Activated B cell treated with CpG ODN at 0.5 μM for 24 hours (primary cell): Measurements from ENCODE around the gene ARHGEF28. TPM values are rescaled to one million over a fixed set of nuclear protein-coding genes. Genes with fewer than 3 reads are reported as not detected.

Source experiments
- ATAC-seq: fragments of 200-7000 bp; cut with Tn5 transposase; one replicate; pipeline ENCODE4 v1.10.0; 2021; ENCODE audit warnings: low read depth, mild to moderate bottlenecking, moderate library complexity
- CTCF ChIA-PET: fragments of 350-600 bp; sonication (Branson Sonifier 250); formaldehyde crosslinking; loops from one replicate; lab custom pipeline; 2021; ENCODE audit warnings: antibody characterized with exemption; lab: Charles Lee
- POLR2A ChIA-PET: fragments of 350-600 bp; sonication (Branson Sonifier 250); formaldehyde crosslinking; loops from one replicate; lab custom pipeline; 2021; ENCODE audit warnings: antibody characterized with exemption; lab: Charles Lee
- DNase-seq: peaks from one replicate; pipeline ENCODE4 v3.0.0; 2022
- H3K27ac Mint-ChIP-seq: one replicate; pipeline ENCODE4 v1.8.0; 2020; ENCODE audit warnings: mixed read lengths
- H3K27me3 Mint-ChIP-seq: one replicate; pipeline ENCODE4 v1.8.0; 2021; ENCODE audit warnings: mixed read lengths
- H3K36me3 Mint-ChIP-seq: one replicate; pipeline ENCODE4 v1.8.0; 2021; ENCODE audit warnings: low read depth, mixed read lengths
- H3K4me1 Mint-ChIP-seq: one replicate; pipeline ENCODE4 v1.8.0; 2021; ENCODE audit warnings: mixed read lengths
- H3K4me3 Mint-ChIP-seq: one replicate; pipeline ENCODE4 v1.8.0; 2020; ENCODE audit warnings: mild to moderate bottlenecking, mixed read lengths
- H3K9me3 Mint-ChIP-seq: one replicate; pipeline ENCODE4 v1.8.0; 2020; ENCODE audit warnings: mixed read lengths
- CTCF ChIP-seq: fragments of 200-600 bp; IDR thresholded peaks from one replicate; pipeline ENCODE4 v1.8.0; 2022; ENCODE audit warnings: antibody characterized with exemption, mild to moderate bottlenecking
- intact Hi-C: fragments of 100-400 bp; cut with micrococcal nuclease; formaldehyde crosslinking; loops from one replicate; pipeline ENCODE4 v1.15.1; 2024
- total RNA-seq: library from RNA; stranded (reverse); gene quantifications from 2 replicates; pipeline ENCODE4 v1.2.3, GENCODE V29; 2022

ARHGEF28 gene
- total RNA-seq, 1 donor from 2014 or later, result not detected

DNA sequence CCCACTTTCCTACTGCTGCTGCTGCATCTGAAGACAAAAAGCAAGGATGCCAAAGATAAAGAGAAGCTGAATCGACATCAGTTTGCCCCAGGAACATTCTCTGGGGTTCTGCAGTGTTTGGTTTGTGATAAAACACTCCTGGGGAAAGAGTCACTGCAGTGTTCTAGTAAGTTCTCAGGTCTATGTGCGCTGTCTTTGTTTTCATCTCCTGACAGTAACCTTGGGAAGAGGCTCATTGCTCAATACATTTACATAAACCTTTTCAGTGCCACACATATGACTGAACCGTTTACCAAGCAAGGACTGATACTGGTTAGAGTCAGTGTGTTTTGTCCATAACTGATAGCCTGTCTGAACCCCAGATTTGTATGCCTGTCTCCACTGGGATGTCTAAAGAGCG, 232.1 kb downstream of the ARHGEF28 start:
- TF ChIP-seq CTCF, result no peak
- ATAC-seq (no peak), DNase-seq (no peak)
- Mint-ChIP-seq H3K27me3 (peaks cover 3% of the 10 kb centered on the region), H3K9me3 (no peaks in the 10 kb centered on the region), H3K4me3 (no peak overlapping the region), H3K27ac (no peak overlapping the region), H3K4me1 (no peaks in the 10 kb centered on the region), H3K36me3 (no peaks in the 10 kb centered on the region)
- ChIA-PET CTCF (no interaction called here), POLR2A (no interaction called here)
- intact Hi-C loops, result no loop called here

- Mint-ChIP-seq H3K36me3 (no peaks in the 10 kb centered on the region), H3K4me3 (no peak overlapping the region), H3K9me3 (no peaks in the 10 kb centered on the region), H3K4me1 (no peaks in the 10 kb centered on the region), H3K27me3 (peaks cover 3% of the 10 kb centered on the region), H3K27ac (no peak overlapping the region)
- intact Hi-C loops, result no loop called here
- ChIA-PET POLR2A (no interaction called here), CTCF (no interaction called here)
- DNase-seq, result no peak
- no peak for ATAC-seq
- no peak for TF ChIP-seq CTCF
These were observed 232.8 kb downstream of the ARHGEF28 start for GRCh38 chr5:73858776-73859175.

- POLR2A ChIA-PET, result no interaction called here
- DNase-seq, result no peak
- Mint-ChIP-seq H3K27me3 (peaks cover 3% of the 10 kb centered on the region), H3K4me1 (no peaks in the 10 kb centered on the region), H3K36me3 (no peaks in the 10 kb centered on the region), H3K9me3 (no peaks in the 10 kb centered on the region), H3K4me3 (no peak overlapping the region), H3K27ac (no peak overlapping the region)
- CTCF ChIA-PET, result no interaction called here
- ATAC-seq, result no peak
- no peak for TF ChIP-seq CTCF
- intact Hi-C loops, result no loop called here
These were observed 233.7 kb downstream of the ARHGEF28 start for GRCh38 chr5:73859696-73860095.

DNA sequence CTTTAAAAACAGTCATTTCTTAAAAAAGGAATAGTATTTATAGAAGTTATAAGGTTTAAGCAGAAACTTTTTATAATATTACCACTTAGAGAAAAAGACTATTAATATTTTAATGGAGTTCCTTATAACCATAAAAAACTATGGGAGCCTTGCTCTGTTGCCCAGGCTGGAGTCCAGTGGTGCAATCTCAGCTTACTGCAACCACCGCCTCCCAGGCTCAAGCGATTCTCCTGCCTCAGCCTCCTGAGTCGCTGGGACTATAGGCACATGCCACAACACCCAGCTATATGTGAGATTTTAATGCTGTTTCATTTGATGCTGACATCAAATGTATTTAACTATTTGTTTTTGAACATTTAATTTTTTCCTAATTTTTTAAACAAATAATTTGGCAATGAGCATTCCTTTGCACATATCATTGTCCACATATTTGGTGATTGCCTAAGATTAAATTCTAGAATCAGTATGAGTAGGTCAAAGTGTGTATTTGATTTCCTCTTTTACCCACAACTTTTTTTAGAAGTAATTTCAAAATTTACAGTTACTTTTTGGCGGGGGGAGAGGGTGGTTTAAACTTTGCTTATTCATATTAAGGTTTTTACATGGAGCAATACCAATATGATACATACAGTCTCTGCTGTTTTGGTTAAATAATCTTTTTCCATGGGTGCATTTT, 235.5 kb downstream of the ARHGEF28 start:
- no peak overlapping the region for H3K4me3 Mint-ChIP-seq
- intact Hi-C loops, result no loop called here
- no peaks in the 10 kb centered on the region for H3K4me1 Mint-ChIP-seq
- peaks cover 5% of the 10 kb centered on the region for H3K27me3 Mint-ChIP-seq
- DNase-seq (no peak), ATAC-seq (no peak)
- CTCF ChIA-PET, result interaction anchor here (0.6 kb wide), 1 partner anchor 284 kb away, joined by 3 read pairs; no protein-coding TSS in a partner anchor
- H3K9me3 Mint-ChIP-seq, result no peaks in the 10 kb centered on the region
- no peak for TF ChIP-seq CTCF
- POLR2A ChIA-PET, result no interaction called here
- H3K27ac Mint-ChIP-seq, result no peak overlapping the region
- H3K36me3 Mint-ChIP-seq, result no peaks in the 10 kb centered on the region

GRCh38 chr5:73862796-73863195, 236.8 kb downstream of the ARHGEF28 start:
- TF ChIP-seq CTCF, result no peak
- H3K27ac Mint-ChIP-seq, result no peak overlapping the region
- DNase-seq (no peak), ATAC-seq (no peak)
- H3K4me1 Mint-ChIP-seq, result no peaks in the 10 kb centered on the region
- peaks cover 10% of the 10 kb centered on the region for H3K27me3 Mint-ChIP-seq
- ChIA-PET POLR2A (no interaction called here), CTCF (no interaction called here)
- H3K9me3 Mint-ChIP-seq, result no peaks in the 10 kb centered on the region
- H3K4me3 Mint-ChIP-seq, result no peak overlapping the region
- intact Hi-C loops, result no loop called here
- H3K36me3 Mint-ChIP-seq, result no peaks in the 10 kb centered on the region
